22Rv1 (cell line): ENCODE results near the gene TPK1.

ENCODE experiments used
- CTCF ChIP-seq: fragments of 450-650 bp; IDR thresholded peaks from 2 replicates; pipeline ENCODE4 v1.5.1; 2017; ENCODE audit warnings: mild to moderate bottlenecking
- ZFX ChIP-seq: fragments of 450-650 bp; IDR thresholded peaks from 2 replicates; pipeline ENCODE4 v1.6.1; 2017; ENCODE audit warnings: antibody characterized with exemption, borderline replicate concordance

DNA sequence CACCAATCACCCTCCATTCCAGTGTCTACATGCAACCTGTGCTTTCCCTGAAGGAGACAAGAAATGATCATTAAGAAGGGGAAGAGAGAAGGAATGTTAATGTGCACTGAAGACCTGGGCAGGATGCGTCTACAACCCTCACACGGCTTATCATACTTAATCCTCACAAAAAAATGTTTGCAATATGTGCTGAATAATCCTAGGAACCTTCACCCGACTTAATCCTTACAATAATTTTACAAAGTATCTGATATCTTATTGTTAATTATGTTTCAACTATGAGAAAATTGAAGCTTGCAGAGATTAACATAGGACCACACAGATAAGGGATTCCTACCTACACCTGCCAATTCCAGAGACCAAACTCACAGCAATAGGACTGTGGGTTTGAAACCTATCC lies 287.3 kb downstream of the TPK1 start:
- TF ChIP-seq CTCF: no peak
- no peak for TF ChIP-seq ZFX
